ENCODE results near the gene ARPC5.
"Not testable (repeated sequence)": the region's sequence is repeated elsewhere in the genome, so short reads cannot be mapped to it uniquely, and the experiment has no call there.

Gene ARPC5

DNA sequence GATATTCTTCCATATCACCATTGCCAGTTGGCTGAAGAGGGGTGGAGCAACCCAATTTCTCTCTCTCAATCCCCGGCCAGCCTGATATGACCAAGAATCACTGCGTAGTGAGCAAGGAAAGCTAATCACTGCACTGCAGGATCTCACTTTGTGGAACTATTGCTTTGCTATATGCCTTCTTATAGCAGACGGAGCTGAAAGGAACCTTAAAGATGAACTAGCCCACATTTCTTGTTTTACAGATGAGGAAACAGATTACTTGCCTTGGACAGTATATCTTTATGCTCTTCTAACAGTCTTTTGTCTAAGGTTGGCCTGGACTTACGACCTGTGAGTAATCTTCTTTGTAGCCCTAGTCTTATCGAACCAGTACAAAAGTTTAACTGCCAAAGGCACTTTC lies 9.9 kb upstream of the ARPC5 start:
- no peak for FAIRE-seq

DNA sequence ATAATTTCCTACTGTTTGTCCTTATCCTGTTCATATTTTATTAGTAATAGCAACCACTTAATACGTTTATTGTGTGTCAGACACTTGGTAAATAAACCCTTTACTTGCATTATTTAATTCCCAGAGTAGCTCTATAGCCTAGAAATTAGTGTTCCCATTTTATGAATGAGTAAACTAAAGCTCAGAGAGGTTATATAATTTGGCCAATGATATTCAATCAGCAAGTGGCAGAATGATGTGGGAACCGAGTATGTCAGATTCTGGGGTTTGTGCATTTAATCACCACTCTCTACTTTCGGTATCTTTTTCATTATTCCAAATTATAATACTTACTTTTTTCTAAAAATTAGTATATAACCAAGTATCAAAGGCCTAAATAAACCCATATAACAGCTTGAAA lies 6.6 kb upstream of the ARPC5 start:
- peak; percentile 43 for FAIRE-seq

GRCh38 chr1:183640193-183640592 lies 4.6 kb upstream of the ARPC5 start:
- FAIRE-seq = no peak

- FAIRE-seq = no peak
Measured at GRCh38 chr1:183638649-183639387, 3.2 kb upstream of the ARPC5 start.

GRCh38 chr1:183636783-183637182 lies 1.2 kb upstream of the ARPC5 start:
- FAIRE-seq = no peak

DNA sequence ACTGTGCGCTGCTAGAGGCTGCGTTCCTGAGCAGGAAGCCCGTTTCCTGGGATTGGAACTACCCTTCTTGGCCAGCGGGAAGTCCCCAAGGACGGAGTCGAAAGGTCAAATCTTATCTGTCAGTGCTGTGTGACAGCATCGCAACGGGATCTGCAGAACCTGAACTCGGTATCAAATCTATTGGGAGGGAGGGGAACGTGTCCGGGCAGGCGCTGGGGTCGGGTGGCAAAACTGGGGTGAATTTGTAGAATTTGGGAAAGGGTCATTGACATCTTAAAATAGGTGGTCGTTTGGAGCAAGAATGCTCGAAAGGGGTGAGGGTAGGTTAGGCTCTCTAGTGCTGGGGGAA lies 725 bp upstream of the ARPC5 start:
- FAIRE-seq = no peak

DNA sequence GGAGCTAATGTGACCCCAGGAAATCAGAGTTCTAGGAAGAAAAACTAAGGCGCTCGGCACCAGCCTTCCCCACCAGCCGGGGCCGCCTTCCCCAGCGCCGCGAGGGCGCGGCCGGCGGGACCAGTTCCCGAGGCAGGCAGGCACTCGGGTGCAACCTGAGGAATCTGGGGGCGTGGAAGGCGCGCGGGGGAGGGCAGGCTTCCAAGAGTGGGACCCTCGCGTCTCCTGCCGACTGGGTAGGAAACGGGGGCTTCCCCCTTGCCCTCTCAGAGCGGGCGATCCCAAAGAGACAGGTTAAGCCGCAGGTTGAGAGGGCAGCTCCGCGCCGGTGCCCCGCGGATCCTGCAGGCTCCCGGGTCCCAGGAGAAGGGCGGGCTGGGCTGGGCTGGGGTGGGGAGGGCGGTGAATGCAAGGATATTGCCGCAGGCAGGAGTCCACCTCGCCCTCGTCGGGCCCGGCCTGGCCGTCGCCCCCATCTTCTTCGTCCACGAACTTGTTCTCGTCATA lies 431 bp downstream of the ARPC5 start:
- no peak for FAIRE-seq

DNA sequence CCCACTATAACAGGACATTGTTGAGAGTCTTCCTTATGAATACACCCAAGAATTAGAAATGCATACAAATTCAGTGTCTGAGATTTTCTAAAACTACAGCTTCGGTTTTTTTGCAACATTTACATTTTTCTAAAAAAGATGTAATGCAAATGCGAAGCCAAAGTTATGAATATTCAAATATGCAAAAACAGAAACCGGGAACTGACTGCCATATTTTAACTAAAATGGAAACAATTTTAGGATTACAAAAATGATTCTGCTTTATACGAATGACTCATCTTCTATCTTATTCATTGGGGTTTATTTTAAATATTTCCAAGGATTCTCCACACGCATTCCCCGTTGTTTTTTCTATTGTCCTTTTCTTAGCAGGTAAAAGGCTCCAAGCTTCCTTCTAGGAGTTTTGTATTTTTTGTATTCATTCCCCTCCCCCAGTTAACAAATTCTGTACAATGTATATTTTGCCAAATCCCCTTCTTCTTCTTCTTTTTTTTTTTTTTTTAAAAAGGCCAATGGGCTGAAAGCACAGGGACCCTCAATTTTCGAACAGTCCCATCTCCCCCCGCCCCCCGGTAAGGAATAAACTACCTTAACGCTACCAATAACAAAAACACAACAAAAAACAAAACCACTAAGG lies 1.0 kb downstream of the ARPC5 start:
- FAIRE-seq = peak; percentile 75

GRCh38 chr1:183633676-183634343 lies 1.8 kb downstream of the ARPC5 start:
- no peak for FAIRE-seq

DNA sequence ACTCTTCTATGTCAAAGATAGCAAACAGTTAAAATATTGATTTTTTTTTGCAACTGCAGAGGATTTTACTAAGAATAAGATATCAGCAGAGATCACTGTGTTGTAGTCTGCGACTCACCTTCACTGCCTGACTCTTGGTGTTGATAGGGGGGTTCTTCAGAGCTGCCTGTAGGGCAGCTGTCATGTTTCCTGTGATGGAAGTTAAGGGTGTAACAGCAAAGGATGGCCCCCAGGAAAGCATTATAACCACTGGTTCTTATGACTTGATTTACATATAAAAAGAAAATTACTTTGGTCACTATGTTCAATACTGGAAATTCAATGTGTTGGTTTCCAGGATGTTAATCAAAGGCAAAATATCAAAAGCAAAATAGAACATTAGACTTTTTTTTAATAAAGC lies 2.6 kb downstream of the ARPC5 start:
- FAIRE-seq = no peak

- no peak for FAIRE-seq
Measured at GRCh38 chr1:183632114-183632513, 3.5 kb downstream of the ARPC5 start.

GRCh38 chr1:183630748-183631147 lies 4.8 kb downstream of the ARPC5 start:
- no peak for FAIRE-seq

DNA sequence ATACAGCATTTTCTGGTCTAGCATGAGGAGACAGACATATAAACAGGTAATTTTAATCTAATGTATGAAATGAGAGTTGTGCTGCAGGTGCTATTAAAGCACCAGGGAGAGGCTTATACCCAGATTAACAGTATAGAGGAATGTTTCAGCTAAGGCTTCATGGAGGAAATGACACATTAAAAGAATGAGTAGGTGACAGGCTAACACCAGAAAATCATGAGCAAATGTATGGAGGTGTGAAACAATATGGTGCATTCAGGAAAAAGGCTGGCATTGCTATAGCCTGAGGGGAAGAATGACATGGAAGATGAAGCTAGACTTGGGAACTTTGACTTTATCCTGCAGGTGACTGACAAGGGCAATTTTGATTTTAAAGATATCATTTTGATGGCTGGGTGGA lies 7.0 kb downstream of the ARPC5 start:
- no peak for FAIRE-seq

GRCh38 chr1:183626236-183626635 lies 9.3 kb downstream of the ARPC5 start:
- peak; percentile 96 for FAIRE-seq

- FAIRE-seq = peak; percentile 56
Measured at GRCh38 chr1:183622884-183623785, 12.4 kb downstream of the ARPC5 start.

DNA sequence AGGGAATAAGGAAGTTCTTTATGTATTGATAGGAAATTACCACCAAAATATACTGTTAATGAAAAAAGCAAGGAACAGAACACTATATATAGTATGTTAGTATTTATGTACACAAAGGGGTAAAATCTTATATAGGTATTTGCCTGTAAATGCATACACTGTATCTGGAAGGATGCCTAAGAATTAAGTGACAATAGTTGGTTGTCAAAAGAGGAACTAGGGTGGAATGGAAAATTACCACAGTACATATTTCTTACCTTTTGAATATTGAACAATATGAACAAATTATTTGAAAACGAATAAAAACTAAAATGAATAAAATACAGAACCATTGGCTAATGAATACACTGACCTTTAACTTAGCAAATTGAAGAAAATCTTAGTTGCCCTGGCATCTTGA lies 13.6 kb downstream of the ARPC5 start:
- no peak for FAIRE-seq

DNA sequence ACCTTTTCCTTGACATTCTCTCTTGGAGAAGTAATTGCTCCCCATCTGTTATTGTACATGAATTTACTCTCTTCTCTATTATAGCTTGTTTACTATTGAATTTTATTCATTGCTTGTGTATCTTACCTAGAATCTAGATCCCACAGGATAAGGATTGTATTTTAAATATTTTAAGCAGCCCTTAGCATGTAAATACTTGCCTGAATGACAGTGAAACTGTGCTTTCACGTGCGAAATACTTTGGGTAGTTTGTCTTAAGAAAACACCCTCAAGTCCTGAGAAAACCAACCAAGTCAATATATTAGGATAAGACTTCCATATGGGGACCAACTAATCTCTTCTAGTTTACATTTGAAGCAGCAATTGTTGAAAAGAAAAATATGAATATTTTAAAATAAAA lies 15.3 kb downstream of the ARPC5 start:
- FAIRE-seq = no peak

DNA sequence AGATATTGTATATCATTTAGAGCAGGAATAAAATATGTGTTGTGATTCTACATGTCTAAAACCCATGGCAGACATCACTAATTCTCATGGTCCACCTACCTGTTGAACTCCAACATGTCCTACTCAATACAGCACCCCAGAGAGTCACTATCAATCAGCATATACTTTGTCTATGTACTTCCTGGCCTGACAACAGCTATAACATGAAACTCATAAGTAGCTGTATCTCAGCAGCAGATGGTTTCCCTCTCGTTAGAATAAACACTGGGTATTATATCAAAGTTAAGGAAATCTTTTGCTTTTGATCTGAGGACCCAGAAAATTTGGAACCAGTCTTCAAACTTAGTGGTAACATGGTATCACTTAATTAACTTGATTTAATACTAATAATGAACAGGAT lies 15.8 kb downstream of the ARPC5 start:
- no peak for FAIRE-seq

DNA sequence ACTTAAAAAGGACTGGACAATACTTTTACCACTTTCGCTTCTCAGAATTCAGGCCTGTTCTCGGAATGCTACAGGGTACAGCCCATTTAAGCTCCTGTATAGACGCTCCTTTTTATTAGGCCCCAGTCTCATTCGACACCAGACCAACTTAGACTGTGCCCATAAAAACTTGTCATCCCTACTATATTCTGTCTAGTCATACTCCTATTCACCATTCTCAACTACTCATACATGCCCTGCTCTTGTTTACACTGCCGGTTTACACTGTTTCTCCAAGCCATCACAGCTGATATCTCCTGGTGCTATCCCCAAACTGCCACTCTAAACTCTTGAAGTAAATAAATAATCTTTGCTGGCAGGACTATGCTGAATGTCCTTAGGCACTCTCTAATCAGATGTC lies 17.4 kb downstream of the ARPC5 start:
- not testable (repeated sequence) for FAIRE-seq

DNA sequence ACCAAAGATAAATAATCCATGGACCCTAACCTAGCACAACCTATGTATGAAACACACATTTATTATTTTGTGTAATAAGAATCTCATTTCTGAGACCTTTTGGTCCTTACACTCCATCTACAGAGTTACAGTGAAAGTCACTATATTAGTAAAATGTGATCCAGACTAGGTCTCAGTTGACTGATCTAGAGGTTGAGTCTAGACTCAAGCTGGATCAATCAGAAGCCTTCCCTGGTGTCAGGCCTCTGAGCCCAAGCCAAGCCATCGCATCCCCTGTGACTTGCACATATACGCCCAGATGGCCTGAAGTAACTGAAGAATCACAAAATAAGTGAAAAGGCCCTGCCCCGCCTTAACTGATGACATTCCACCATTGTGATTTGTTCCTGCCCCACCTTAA lies 22.6 kb downstream of the ARPC5 start:
- FAIRE-seq = not testable (repeated sequence)

DNA sequence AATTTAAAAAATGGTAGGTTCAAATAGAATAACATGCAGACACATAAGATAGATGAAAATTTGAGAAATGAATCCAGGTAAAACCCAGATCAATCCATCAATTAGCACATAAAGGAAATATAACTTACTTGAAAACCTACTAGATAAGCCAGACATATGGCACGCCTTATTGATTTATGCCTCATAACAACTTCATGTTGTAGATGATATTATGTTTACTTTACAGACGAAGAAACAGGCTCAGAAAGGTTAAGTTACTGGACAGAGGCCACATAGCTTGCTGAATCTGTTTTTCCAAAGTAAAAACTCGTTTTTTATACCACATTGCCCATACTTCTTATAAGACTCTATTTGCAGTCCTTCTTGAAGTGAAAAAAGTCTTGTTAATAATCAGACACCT lies 23.2 kb downstream of the ARPC5 start:
- no peak for FAIRE-seq

DNA sequence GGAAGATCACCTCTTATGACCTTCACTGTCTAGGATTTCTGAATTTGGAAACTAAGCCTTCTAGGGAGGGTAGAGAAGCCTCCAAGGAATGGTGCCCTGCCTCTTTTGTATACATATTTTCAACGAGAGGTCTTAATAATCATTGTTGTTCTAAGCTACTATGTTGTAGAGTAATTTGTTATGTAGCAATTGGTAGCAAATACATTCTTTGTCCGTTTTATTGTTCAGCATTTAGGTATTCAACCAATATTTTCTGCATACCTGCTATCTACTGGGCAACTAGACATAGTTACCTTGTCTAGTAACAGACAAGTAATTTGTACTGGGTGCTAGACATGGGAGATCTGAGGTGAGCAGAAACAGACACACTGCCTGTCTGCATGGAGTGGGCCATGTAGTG lies 24.6 kb downstream of the ARPC5 start:
- no peak for FAIRE-seq
